ENCODE measurements around the gene GRIA1. TPM values are rescaled to one million over a fixed set of nuclear protein-coding genes. Genes with fewer than 3 reads are reported as not detected.

GRIA1 gene
- total and polyA plus RNA-seq, 2 donors (not counting 1 experiment from before 2014, with no cell fraction given), result not detected

- CTCF ChIA-PET, result no interaction called here
- DNase-seq, result no peak
- Histone ChIP-seq H3K36me3 (replicated peaks in 1 of 2; ENCODE audit: control extremely low read depth in 1 of 2, control insufficient read depth in 1 of 2, extremely low read depth in 1 of 2, insufficient read depth in 2 of 2, low read length in 1 of 2) (no peaks in the 10 kb centered on the region), H3K4me1 (ENCODE audit: control insufficient read depth in 2 of 2, insufficient read depth in 2 of 2, low read length in 2 of 2) (no peaks in the 10 kb centered on the region), H3K79me2 (ENCODE audit: control insufficient read depth, insufficient read depth, low read length) (no peaks in the 10 kb centered on the region), H3K27ac (ENCODE audit: low read length in 2 of 2) (no peak overlapping the region), H3K27me3 (replicated peaks in 1 of 4; ENCODE audit: control extremely low read depth in 1 of 4, control insufficient read depth in 3 of 4, insufficient read depth in 4 of 4, low read length in 3 of 4) (no peaks in the 10 kb centered on the region), H3K4me3 (ENCODE audit: control extremely low read depth in 1 of 5, extremely low read depth in 1 of 5, insufficient read depth in 1 of 5, low read depth in 2 of 5, low read length in 4 of 5) (no peak overlapping the region), H3K9ac (ENCODE audit: low read length) (no peak overlapping the region), H2AFZ (ENCODE audit: insufficient read depth, low read depth, low read length, poor library complexity, severe bottlenecking) (no peak overlapping the region), H3K9me3 (ENCODE audit: control extremely low read depth in 1 of 3, control insufficient read depth in 2 of 3, insufficient read depth in 1 of 3, low read length in 2 of 3) (peaks cover 0 to 3% (median 0%) of the 10 kb centered on the region in 3 donors), H3K4me2 (replicated peaks; ENCODE audit: low read depth, low read length, poor library complexity, severe bottlenecking) (no peak overlapping the region), H4K20me1 (ENCODE audit: control insufficient read depth, insufficient read depth, low read length, poor library complexity, severe bottlenecking) (no peaks in the 10 kb centered on the region)
- Mint-ChIP-seq H3K4me3 (no peak overlapping the region), H3K9me3 (ENCODE audit: insufficient read depth) (no peaks in the 10 kb centered on the region), H3K27ac (no peak overlapping the region), H3K4me1 (no peaks in the 10 kb centered on the region), H3K27me3 (peaks cover 4% of the 10 kb centered on the region)
- WGBS (ENCODE audit: insufficient coverage), result 97% methylated on average over 3 of the region's 4 CpGs
- TF ChIP-seq CTCF (IDR thresholded peaks at IDR 0.05) (no peak), EZH2 (IDR thresholded peaks at IDR 0.05; ENCODE audit: borderline replicate concordance, insufficient read depth, low read depth, low read length, poor library complexity, severe bottlenecking) (no peak)
- POLR2A ChIA-PET, result no interaction called here
- intact Hi-C loops (cut with micrococcal nuclease), result no loop called here
- no peak for ATAC-seq (ENCODE audit: low read depth)
These were observed 336.9 kb downstream of the GRIA1 start for GRCh38 chr5:153827397-153827796.

- Mint-ChIP-seq H3K27ac (no peak overlapping the region), H3K4me1 (no peaks in the 10 kb centered on the region), H3K4me3 (no peak overlapping the region), H3K9me3 (ENCODE audit: insufficient read depth) (no peaks in the 10 kb centered on the region), H3K27me3 (no peaks in the 10 kb centered on the region)
- intact Hi-C loops (cut with micrococcal nuclease), result no loop called here
- Histone ChIP-seq H3K27me3 (replicated peaks in 1 of 4; ENCODE audit: control extremely low read depth in 1 of 4, control insufficient read depth in 3 of 4, insufficient read depth in 4 of 4, low read length in 3 of 4) (no peaks in the 10 kb centered on the region), H3K9ac (ENCODE audit: low read length) (no peak overlapping the region), H4K20me1 (ENCODE audit: control insufficient read depth, insufficient read depth, low read length, poor library complexity, severe bottlenecking) (no peaks in the 10 kb centered on the region), H3K4me2 (replicated peaks; ENCODE audit: low read depth, low read length, poor library complexity, severe bottlenecking) (no peak overlapping the region), H2AFZ (ENCODE audit: insufficient read depth, low read depth, low read length, poor library complexity, severe bottlenecking) (no peak overlapping the region), H3K9me3 (ENCODE audit: control extremely low read depth in 1 of 3, control insufficient read depth in 2 of 3, insufficient read depth in 1 of 3, low read length in 2 of 3) (peaks cover 0 to 3% (median 0%) of the 10 kb centered on the region in 3 donors), H3K4me1 (ENCODE audit: control insufficient read depth in 2 of 2, insufficient read depth in 2 of 2, low read length in 2 of 2) (no peaks in the 10 kb centered on the region), H3K27ac (ENCODE audit: low read length in 2 of 2) (no peak overlapping the region), H3K79me2 (ENCODE audit: control insufficient read depth, insufficient read depth, low read length) (no peaks in the 10 kb centered on the region), H3K36me3 (replicated peaks in 1 of 2; ENCODE audit: control extremely low read depth in 1 of 2, control insufficient read depth in 1 of 2, extremely low read depth in 1 of 2, insufficient read depth in 2 of 2, low read length in 1 of 2) (no peaks in the 10 kb centered on the region), H3K4me3 (ENCODE audit: control extremely low read depth in 1 of 5, extremely low read depth in 1 of 5, insufficient read depth in 1 of 5, low read depth in 2 of 5, low read length in 4 of 5) (no peak overlapping the region)
- no peak for ATAC-seq (ENCODE audit: low read depth)
- TF ChIP-seq EZH2 (IDR thresholded peaks at IDR 0.05; ENCODE audit: borderline replicate concordance, insufficient read depth, low read depth, low read length, poor library complexity, severe bottlenecking) (no peak), CTCF (IDR thresholded peaks at IDR 0.05) (no peak)
- WGBS (ENCODE audit: insufficient coverage), result no CpG with 5 or more reads among the region's 8 CpGs
- ChIA-PET CTCF (no interaction called here), POLR2A (no interaction called here)
- DNase-seq, result no peak
These were observed 339.1 kb downstream of the GRIA1 start for GRCh38 chr5:153829510-153830065.

Measured in B cell (primary cell).